ENCODE results near the gene DDAH2. TPM values are rescaled to one million over a fixed set of nuclear protein-coding genes. Genes with fewer than 3 reads are reported as not detected.

Gene DDAH2
- total RNA-seq, 1 donor = 96.6 TPM

- Histone ChIP-seq H3K79me2 (ENCODE audit: insufficient read depth, low read length) (no peaks in the 10 kb centered on the region), H3K27ac (ENCODE audit: low read depth, low read length) (no peak overlapping the region), H2AFZ (ENCODE audit: low read length) (no peak overlapping the region), H3K9me3 (ENCODE audit: low read depth, low read length) (no peaks in the 10 kb centered on the region), H3K4me1 (ENCODE audit: insufficient read depth, low read length) (no peaks in the 10 kb centered on the region), H3K4me3 (ENCODE audit: insufficient read depth, low read length) (no peak overlapping the region), H3K27me3 (ENCODE audit: insufficient read depth, low read length) (no peaks in the 10 kb centered on the region), H3K36me3 (ENCODE audit: insufficient read depth, low read length) (peaks cover 62% of the 10 kb centered on the region), H4K20me1 (ENCODE audit: insufficient read depth, low read length) (peaks cover 9% of the 10 kb centered on the region), H3K4me2 (ENCODE audit: insufficient read depth, low read length) (no peak overlapping the region)
- no peak for TF ChIP-seq CTCF (IDR thresholded peaks at IDR 0.05; ENCODE audit: extremely low read depth, low read depth, low read length)
- DNase-seq (ENCODE audit: insufficient read length, low spot score, missing footprints) = no peak
Observed at GRCh38 chr6:31693535-31693934, 35.6 kb downstream of the DDAH2 start.

GRCh38 chr6:31692886-31693285 lies 36.2 kb downstream of the DDAH2 start:
- Histone ChIP-seq H3K27me3 (ENCODE audit: insufficient read depth, low read length) (no peaks in the 10 kb centered on the region), H3K27ac (ENCODE audit: low read depth, low read length) (no peak overlapping the region), H3K9me3 (ENCODE audit: low read depth, low read length) (no peaks in the 10 kb centered on the region), H3K4me2 (ENCODE audit: insufficient read depth, low read length) (no peak overlapping the region), H4K20me1 (ENCODE audit: insufficient read depth, low read length) (peaks cover 9% of the 10 kb centered on the region), H3K79me2 (ENCODE audit: insufficient read depth, low read length) (no peaks in the 10 kb centered on the region), H3K36me3 (ENCODE audit: insufficient read depth, low read length) (peaks cover 68% of the 10 kb centered on the region), H2AFZ (ENCODE audit: low read length) (no peak overlapping the region), H3K4me3 (ENCODE audit: insufficient read depth, low read length) (no peak overlapping the region), H3K4me1 (ENCODE audit: insufficient read depth, low read length) (no peaks in the 10 kb centered on the region)
- no peak for TF ChIP-seq CTCF (IDR thresholded peaks at IDR 0.05; ENCODE audit: extremely low read depth, low read depth, low read length)
- no peak for DNase-seq (ENCODE audit: insufficient read length, low spot score, missing footprints)

- DNase-seq (ENCODE audit: insufficient read length, low spot score, missing footprints) = no peak
- Histone ChIP-seq H2AFZ (ENCODE audit: low read length) (no peak overlapping the region), H3K36me3 (ENCODE audit: insufficient read depth, low read length) (peaks cover 73% of the 10 kb centered on the region), H3K4me2 (ENCODE audit: insufficient read depth, low read length) (no peak overlapping the region), H3K9me3 (ENCODE audit: low read depth, low read length) (no peaks in the 10 kb centered on the region), H3K27me3 (ENCODE audit: insufficient read depth, low read length) (no peaks in the 10 kb centered on the region), H3K4me1 (ENCODE audit: insufficient read depth, low read length) (no peaks in the 10 kb centered on the region), H3K27ac (ENCODE audit: low read depth, low read length) (no peak overlapping the region), H3K4me3 (ENCODE audit: insufficient read depth, low read length) (no peak overlapping the region), H4K20me1 (ENCODE audit: insufficient read depth, low read length) (peaks cover 6% of the 10 kb centered on the region), H3K79me2 (ENCODE audit: insufficient read depth, low read length) (no peaks in the 10 kb centered on the region)
- no peak for TF ChIP-seq CTCF (IDR thresholded peaks at IDR 0.05; ENCODE audit: extremely low read depth, low read depth, low read length)
Observed at GRCh38 chr6:31692353-31692752, 36.7 kb downstream of the DDAH2 start.

GRCh38 chr6:31691564-31692108 lies 37.5 kb downstream of the DDAH2 start:
- Histone ChIP-seq H4K20me1 (ENCODE audit: insufficient read depth, low read length) (peaks cover 5% of the 10 kb centered on the region), H3K4me1 (ENCODE audit: insufficient read depth, low read length) (no peaks in the 10 kb centered on the region), H3K9me3 (ENCODE audit: low read depth, low read length) (no peaks in the 10 kb centered on the region), H3K36me3 (ENCODE audit: insufficient read depth, low read length) (peaks cover 74% of the 10 kb centered on the region), H3K4me2 (ENCODE audit: insufficient read depth, low read length) (no peak overlapping the region), H3K27me3 (ENCODE audit: insufficient read depth, low read length) (no peaks in the 10 kb centered on the region), H3K79me2 (ENCODE audit: insufficient read depth, low read length) (no peaks in the 10 kb centered on the region), H3K27ac (ENCODE audit: low read depth, low read length) (no peak overlapping the region), H3K4me3 (ENCODE audit: insufficient read depth, low read length) (no peak overlapping the region), H2AFZ (ENCODE audit: low read length) (no peak overlapping the region)
- no peak for DNase-seq (ENCODE audit: insufficient read length, low spot score, missing footprints)
- no peak for TF ChIP-seq CTCF (IDR thresholded peaks at IDR 0.05; ENCODE audit: extremely low read depth, low read depth, low read length)

All from osteoblast (primary cell).